HepG2 (cell line): ENCODE data around the gene TJP3. TPM values are rescaled to one million over a fixed set of nuclear protein-coding genes. Genes with fewer than 3 reads are reported as not detected.
A peak's percentile ranks its signal among the peaks of the same experiment; 100 is the strongest.

Experiments
- ATAC-seq: fragments of 200-7000 bp; cut with Tn5 transposase; 3 replicates; pipeline ENCODE4 v1.9.1; 2020; ENCODE audit warnings: mild to moderate bottlenecking, moderate library complexity
- BruUV-seq: library from RNA; stranded (reverse); fragments of 400-500 nt; replicated peaks from 2 replicates; lab custom pipeline; 2021; lab: Mats Ljungman, UMichigan
- CTCF ChIA-PET: fragments of 300-600 bp; formaldehyde crosslinking; extraction: SDS; loops from one replicate; lab custom pipeline; 2021; ENCODE audit warnings: low total read pairs, inconsistent platforms, low intra/inter-chr PET ratio; lab: Yijun Ruan, JAX
- POLR2A ChIA-PET: fragments of 350-600 bp; sonication (Branson Sonifier 250); formaldehyde crosslinking; loops from one replicate; lab custom pipeline; 2020; ENCODE audit warnings: antibody characterized with exemption, inconsistent platforms; lab: Yijun Ruan, JAX
- DNase-seq: peaks from one replicate; pipeline ENCODE4 v3.0.0-alpha.2; 2015; ENCODE audit warnings: low spot score
- FAIRE-seq: peaks from 3 replicates; lab custom pipeline; 2011; peaks lifted over from hg19 to GRCh38; lab: Jason Lieb, UNC
- H2AFZ ChIP-seq: one replicate; pipeline ENCODE4 v1.6.1; 2011; ENCODE audit warnings: low read length, inconsistent platforms
- H3K27ac ChIP-seq: fragments of 300-600 bp; 3 replicates; pipeline ENCODE4 v1.8.0; 2011; ENCODE audit warnings: mixed run types, mild to moderate bottlenecking, mixed read lengths, low read length, inconsistent platforms; ENCODE audit not compliant: insufficient read depth; ENCODE audit errors: extremely low read length
- H3K27me3 ChIP-seq, 2 experiments: fragments of 200-600 bp in 1 of 2; 2 replicates in 1 of 2; 3 replicates in 1 of 2; pipeline versions ENCODE4 v1.6.0 to v1.8.0; 2011; ENCODE audit warnings: low read length in 2 of 2, mild to moderate bottlenecking in 2 of 2, moderate library complexity in 2 of 2, inconsistent platforms in 1 of 2; ENCODE audit not compliant: insufficient read depth in 2 of 2, control insufficient read depth in 1 of 2
- H3K36me3 ChIP-seq, 2 experiments: fragments of 200-600 bp in 1 of 2; replicated peaks in 1 of 2; 2 replicates in 1 of 2; 3 replicates in 1 of 2; pipeline versions ENCODE4 v1.5.1 to v1.8.0; 2011; ENCODE audit warnings: low read length in 2 of 2, inconsistent platforms in 1 of 2; ENCODE audit not compliant: insufficient read depth in 2 of 2, control insufficient read depth in 1 of 2
- H3K4me1 ChIP-seq: 2 replicates; pipeline ENCODE4 v1.5.1; 2012; ENCODE audit warnings: low read length, inconsistent platforms; ENCODE audit not compliant: insufficient read depth
- H3K4me2 ChIP-seq: 2 replicates; pipeline ENCODE4 v1.6.0; 2011; ENCODE audit warnings: low read depth, low read length, inconsistent platforms
- H3K4me3 ChIP-seq, 3 experiments: fragments of 200-600 bp in 1 of 3; sonication (generic), shearing (Covaris generic) in 1 of 3; replicated peaks in 1 of 3; 2 replicates each; pipeline ENCODE4 v1.5.1; 2011 to 2016; ENCODE audit warnings: low read length in 3 of 3, inconsistent platforms in 2 of 3, low read depth in 2 of 3, mild to moderate bottlenecking in 2 of 3, control low read depth in 1 of 3, mixed read lengths in 1 of 3; ENCODE audit not compliant: insufficient read depth in 1 of 3
- H3K79me2 ChIP-seq: one replicate; pipeline ENCODE4 v1.6.1; 2011; ENCODE audit warnings: low read length, inconsistent platforms; ENCODE audit not compliant: insufficient read depth
- H3K9ac ChIP-seq: 2 replicates; pipeline ENCODE4 v1.6.0; 2011; ENCODE audit warnings: mild to moderate bottlenecking, low read depth, low read length, inconsistent platforms; ENCODE audit not compliant: insufficient read depth
- H3K9me3 ChIP-seq: 2 replicates; pipeline ENCODE4 v1.5.1; 2012; ENCODE audit warnings: mild to moderate bottlenecking, low read length
- H4K20me1 ChIP-seq: 2 replicates; pipeline ENCODE4 v1.6.0; 2011; ENCODE audit warnings: inconsistent platforms, mild to moderate bottlenecking, low read length, moderate library complexity; ENCODE audit not compliant: insufficient read depth
- CREB1 ChIP-seq, 2 experiments: fragments of 450-650 bp in 1 of 2; IDR thresholded peaks; 2 replicates each; pipeline ENCODE4 v1.6.1; 2016 to 2017; ENCODE audit warnings: control low read depth in 1 of 2, mild to moderate bottlenecking in 1 of 2, missing compliant biosample characterization in 1 of 2, missing genetic modification characterization in 1 of 2
- FOXP1 ChIP-seq, 2 experiments: fragments of 450-650 bp in 1 of 2; IDR thresholded peaks; 2 replicates each; pipeline ENCODE4 v1.6.1; 2017 to 2018; ENCODE audit warnings: antibody characterized with exemption in 1 of 2
- ZBTB8A ChIP-seq: sonication (generic); formaldehyde crosslinking; IDR thresholded peaks from 2 replicates; pipeline ENCODE4 v1.4.0; 2020; ENCODE audit warnings: mild to moderate bottlenecking, low read depth, missing genetic modification reagents, borderline replicate concordance
- WGBS: methylation state at CpG from one replicate; pipeline ENCODE4 v1.1.6; 2017; ENCODE audit warnings: low lambda C conversion rate; 5-methylcytosine and 5-hydroxymethylcytosine counted together
- in situ Hi-C: cut with HindIII; loops from 2 replicates; pipeline ENCODE4 v1.10.0; 2017; ENCODE audit warnings: low pct_unique_long_range_greater_than_20kb; ENCODE audit not compliant: extremely low pct_ligation_motif_present
- intact Hi-C: fragments of 100-400 bp; cut with micrococcal nuclease; formaldehyde crosslinking; loops from one replicate; pipeline ENCODE4 v1.10.0; 2022; ENCODE audit not compliant: unreplicated experiment
- polyA plus RNA-seq, 8 experiments: library from polyadenylated mRNA; depleted of rRNA in 3 of 8; stranded (reverse) in 7 of 8; unstranded in 1 of 8; fragments of >200 nt; fragmentation: Illumina TruSeq in 4 of 8; extraction: Trizol in 4 of 8; gene quantifications; 2 replicates each; pipeline versions ENCODE4 v1.2.1 to v1.2.3, GENCODE V29; 2011 to 2016; ENCODE audit warnings: low read depth in 4 of 8, missing spikeins in 1 of 8, mixed read lengths in 1 of 8; ENCODE audit not compliant: insufficient read depth in 1 of 8
- total RNA-seq, 5 experiments: library from RNA; depleted of rRNA; stranded (reverse); fragments of >200 nt; fragmentation: Illumina TruSeq; extraction: Trizol; gene quantifications; 2 replicates each; pipeline ENCODE4 v1.2.3, GENCODE V29; 2016; ENCODE audit warnings: low read depth in 1 of 5
- TF ChIP-seq, protein P1 (sequence below): sonication (generic); formaldehyde crosslinking; IDR thresholded peaks from 2 replicates; pipeline ENCODE4 v1.5.1; 2020; ENCODE audit warnings: missing genetic modification reagents, mild to moderate bottlenecking, borderline replicate concordance
- TF ChIP-seq, protein P2 (sequence below): sonication (generic); formaldehyde crosslinking; IDR thresholded peaks from 2 replicates; pipeline ENCODE4 v1.8.1; 2023; ENCODE audit warnings: mild to moderate bottlenecking, missing genetic modification reagents

TJP3 gene
- total and polyA plus RNA-seq, 2 of the 13 experiments (the other 11 are each of a cell fraction or from before 2014, with no cell fraction given): 2.3 to 21.5 TPM

GRCh38 chr19:3784607-3785450 lies 76.6 kb downstream of the TJP3 start:
- Histone ChIP-seq H3K4me2 (peak overlapping the region; percentile 23; the same call in 1 of the 2 replicates), H3K79me2 (no peaks in the 10 kb centered on the region), H4K20me1 (no peaks in the 10 kb centered on the region), H2AFZ (no peak overlapping the region), H3K4me1 (0 out of 2 replicates have a peak, but pooled peaks cover 5% of the 10 kb centered on the region), H3K9me3 (peaks cover 18% of the 10 kb centered on the region), H3K36me3 (no peaks in the 10 kb centered on the region), H3K27me3 (peaks cover 11 to 31% of the 10 kb centered on the region in 2 experiments; a peak in 4 of 5 replicates), H3K27ac (no peak overlapping the region), H3K9ac (no peak overlapping the region), H3K4me3 (no peak overlapping the region; a peak in 1 of 6 replicates)
- intact Hi-C loops (no loop called here), in situ Hi-C loops (no loop called here)
- TF ChIP-seq ZBTB8A (CRISPR knock-in tag) (no peak), FOXP1 (IDR thresholded peaks at IDR 0.05) (no peak), FOXP1 (CRISPR knock-in tag; IDR thresholded peaks at IDR 0.05) (no peak), CREB1 (IDR thresholded peaks at IDR 0.05) (no peak), CREB1 (CRISPR knock-in tag; IDR thresholded peaks at IDR 0.05) (no peak)
- TF ChIP-seq, protein P1, sequence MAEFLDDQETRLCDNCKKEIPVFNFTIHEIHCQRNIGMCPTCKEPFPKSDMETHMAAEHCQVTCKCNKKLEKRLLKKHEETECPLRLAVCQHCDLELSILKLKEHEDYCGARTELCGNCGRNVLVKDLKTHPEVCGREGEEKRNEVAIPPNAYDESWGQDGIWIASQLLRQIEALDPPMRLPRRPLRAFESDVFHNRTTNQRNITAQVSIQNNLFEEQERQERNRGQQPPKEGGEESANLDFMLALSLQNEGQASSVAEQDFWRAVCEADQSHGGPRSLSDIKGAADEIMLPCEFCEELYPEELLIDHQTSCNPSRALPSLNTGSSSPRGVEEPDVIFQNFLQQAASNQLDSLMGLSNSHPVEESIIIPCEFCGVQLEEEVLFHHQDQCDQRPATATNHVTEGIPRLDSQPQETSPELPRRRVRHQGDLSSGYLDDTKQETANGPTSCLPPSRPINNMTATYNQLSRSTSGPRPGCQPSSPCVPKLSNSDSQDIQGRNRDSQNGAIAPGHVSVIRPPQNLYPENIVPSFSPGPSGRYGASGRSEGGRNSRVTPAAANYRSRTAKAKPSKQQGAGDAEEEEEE (CRISPR knock-in tag): no peak
- TF ChIP-seq, protein P2, sequence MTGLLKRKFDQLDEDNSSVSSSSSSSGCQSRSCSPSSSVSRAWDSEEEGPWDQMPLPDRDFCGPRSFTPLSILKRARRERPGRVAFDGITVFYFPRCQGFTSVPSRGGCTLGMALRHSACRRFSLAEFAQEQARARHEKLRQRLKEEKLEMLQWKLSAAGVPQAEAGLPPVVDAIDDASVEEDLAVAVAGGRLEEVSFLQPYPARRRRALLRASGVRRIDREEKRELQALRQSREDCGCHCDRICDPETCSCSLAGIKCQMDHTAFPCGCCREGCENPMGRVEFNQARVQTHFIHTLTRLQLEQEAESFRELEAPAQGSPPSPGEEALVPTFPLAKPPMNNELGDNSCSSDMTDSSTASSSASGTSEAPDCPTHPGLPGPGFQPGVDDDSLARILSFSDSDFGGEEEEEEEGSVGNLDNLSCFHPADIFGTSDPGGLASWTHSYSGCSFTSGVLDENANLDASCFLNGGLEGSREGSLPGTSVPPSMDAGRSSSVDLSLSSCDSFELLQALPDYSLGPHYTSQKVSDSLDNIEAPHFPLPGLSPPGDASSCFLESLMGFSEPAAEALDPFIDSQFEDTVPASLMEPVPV (CRISPR knock-in tag): no peak
- CTCF ChIA-PET: no interaction called here
- BruUV-seq: no TSS peak
- POLR2A ChIA-PET: no interaction called here
- DNase-seq (no peak), FAIRE-seq (no peak), ATAC-seq (peak; percentile 21)
- WGBS: 3% methylated on average over 17 of the region's 25 CpGs
